Measurements from ENCODE around the gene TSHZ2.

DNA sequence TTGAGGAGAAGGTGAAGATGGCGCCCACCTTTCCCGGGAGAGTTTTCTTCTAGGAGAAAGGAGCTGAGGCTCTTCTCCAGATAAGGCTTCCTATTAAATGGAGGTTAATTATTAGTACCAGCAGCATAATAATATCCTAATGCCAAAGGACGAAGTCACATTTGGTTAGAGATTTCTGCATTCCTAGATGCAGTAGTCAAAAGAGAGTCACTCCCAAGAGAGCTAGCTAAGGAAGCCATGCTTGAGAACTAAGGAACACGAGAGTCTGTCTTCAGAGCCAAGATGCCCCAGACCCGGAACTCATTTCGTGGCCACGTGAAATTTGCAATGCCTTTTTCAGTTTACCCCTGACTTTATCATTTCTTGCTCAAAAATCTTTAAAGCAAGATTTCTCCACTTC lies 132.7 kb downstream of the TSHZ2 start:
- TF ChIP-seq POLR2A (IDR thresholded peaks at IDR 0.05; ENCODE audit: low read depth, low read length), result no peak
- no peak for TF ChIP-seq POLR2AphosphoS5 (IDR thresholded peaks at IDR 0.05; ENCODE audit: low read depth, low read length)

Data from GM12892 (cell line).